IPS-18c (cell line): ENCODE results near the gene EPC2.
A peak's percentile ranks its signal among the peaks of the same experiment; 100 is the strongest.

ENCODE experiments used
- H3K4me3 ChIP-seq: 2 replicates; pipeline ENCODE4 v1.7.0; 2013; ENCODE audit warnings: low read depth, mild to moderate bottlenecking, low read length, moderate library complexity; ENCODE audit not compliant: insufficient read depth
- H3K9me3 ChIP-seq: one replicate; pipeline ENCODE4 v1.6.1; 2013; ENCODE audit warnings: mild to moderate bottlenecking, low read length, moderate library complexity; ENCODE audit not compliant: control insufficient read depth, insufficient read depth

EPC2 gene, protein sequence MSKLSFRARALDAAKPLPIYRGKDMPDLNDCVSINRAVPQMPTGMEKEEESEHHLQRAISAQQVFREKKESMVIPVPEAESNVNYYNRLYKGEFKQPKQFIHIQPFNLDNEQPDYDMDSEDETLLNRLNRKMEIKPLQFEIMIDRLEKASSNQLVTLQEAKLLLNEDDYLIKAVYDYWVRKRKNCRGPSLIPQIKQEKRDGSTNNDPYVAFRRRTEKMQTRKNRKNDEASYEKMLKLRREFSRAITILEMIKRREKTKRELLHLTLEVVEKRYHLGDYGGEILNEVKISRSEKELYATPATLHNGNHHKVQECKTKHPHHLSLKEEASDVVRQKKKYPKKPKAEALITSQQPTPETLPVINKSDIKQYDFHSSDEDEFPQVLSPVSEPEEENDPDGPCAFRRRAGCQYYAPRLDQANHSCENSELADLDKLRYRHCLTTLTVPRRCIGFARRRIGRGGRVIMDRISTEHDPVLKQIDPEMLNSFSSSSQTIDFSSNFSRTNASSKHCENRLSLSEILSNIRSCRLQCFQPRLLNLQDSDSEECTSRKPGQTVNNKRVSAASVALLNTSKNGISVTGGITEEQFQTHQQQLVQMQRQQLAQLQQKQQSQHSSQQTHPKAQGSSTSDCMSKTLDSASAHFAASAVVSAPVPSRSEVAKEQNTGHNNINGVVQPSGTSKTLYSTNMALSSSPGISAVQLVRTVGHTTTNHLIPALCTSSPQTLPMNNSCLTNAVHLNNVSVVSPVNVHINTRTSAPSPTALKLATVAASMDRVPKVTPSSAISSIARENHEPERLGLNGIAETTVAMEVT

DNA sequence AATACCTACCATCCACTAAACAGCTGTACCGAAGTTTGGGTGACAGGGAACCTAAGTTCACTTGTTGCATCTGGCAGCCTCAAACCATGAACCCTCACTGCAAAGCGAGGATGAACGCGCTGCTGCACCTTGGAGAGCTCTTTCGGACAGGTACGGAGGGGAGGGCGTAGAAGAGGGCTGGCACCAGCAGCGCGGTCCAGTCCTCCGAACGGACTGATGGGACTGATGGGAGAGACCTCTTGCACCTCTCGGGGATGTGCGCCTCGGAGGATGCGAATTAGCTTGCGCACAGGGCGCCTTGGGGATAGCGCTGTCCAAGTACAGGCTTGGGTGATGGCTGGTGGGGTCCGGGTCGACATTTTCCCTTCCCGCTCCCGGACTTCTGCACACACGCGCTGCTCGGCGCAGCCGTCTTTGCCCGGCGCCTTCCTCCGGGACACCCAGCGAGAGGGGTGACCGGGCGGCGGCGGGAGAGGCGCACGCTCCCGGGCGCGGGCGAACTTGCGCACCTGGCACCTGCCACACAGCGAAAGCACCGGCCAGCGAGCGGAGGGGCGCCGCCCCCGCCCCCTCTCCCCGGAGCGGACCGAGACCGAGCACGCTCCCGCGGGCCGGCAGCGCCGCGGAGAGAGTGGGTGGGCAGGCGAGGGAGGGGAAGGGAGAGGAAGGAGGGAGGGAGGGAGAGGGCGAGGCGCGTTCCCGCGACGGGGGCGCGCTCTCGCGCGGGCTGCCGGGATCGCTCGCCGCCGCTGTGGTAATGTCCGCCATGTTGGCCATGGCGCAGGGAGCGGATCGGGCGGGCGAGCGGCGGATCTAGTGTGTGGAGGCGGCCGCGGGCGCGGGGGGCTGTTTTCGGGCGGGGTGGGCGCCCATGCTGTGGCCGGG is at the start of gene EPC2:
TSS of gene EPC2 (plus strand) at position 754 of the 885 bp plus-strand sequence. CDS start 267 bp downstream, outside the sequence.
- Histone ChIP-seq H3K9me3 (no peaks in the 10 kb centered on the region), H3K4me3 (peak within 1 kb of the TSS; percentile 98)

DNA sequence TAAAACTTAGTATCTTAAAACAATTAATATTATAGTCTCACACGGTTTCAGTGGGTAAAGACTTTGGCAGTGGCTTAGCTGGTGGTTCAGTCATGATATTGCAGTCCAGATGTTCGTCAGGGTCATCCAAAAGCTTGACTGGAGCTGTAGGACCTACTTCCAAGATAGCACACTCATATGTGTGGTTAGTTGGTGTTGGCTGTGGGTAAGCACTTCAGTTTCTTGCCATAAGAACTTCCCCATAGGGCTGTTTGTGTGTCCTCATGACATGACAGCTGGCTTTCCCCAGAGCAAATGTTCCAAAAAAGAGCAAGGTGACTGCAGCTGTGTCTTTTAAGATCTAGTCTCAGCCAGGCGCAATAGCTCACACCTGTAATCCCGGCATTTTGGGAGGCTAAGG is 48.5 kb upstream of the EPC2 start:
- Histone ChIP-seq H3K9me3 (no peaks in the 10 kb centered on the region), H3K4me3 (no peak overlapping the region)

- Histone ChIP-seq H3K9me3 (no peaks in the 10 kb centered on the region), H3K4me3 (no peak overlapping the region)
These were observed 45.2 kb upstream of the EPC2 start for GRCh38 chr2:148599109-148599991.

DNA sequence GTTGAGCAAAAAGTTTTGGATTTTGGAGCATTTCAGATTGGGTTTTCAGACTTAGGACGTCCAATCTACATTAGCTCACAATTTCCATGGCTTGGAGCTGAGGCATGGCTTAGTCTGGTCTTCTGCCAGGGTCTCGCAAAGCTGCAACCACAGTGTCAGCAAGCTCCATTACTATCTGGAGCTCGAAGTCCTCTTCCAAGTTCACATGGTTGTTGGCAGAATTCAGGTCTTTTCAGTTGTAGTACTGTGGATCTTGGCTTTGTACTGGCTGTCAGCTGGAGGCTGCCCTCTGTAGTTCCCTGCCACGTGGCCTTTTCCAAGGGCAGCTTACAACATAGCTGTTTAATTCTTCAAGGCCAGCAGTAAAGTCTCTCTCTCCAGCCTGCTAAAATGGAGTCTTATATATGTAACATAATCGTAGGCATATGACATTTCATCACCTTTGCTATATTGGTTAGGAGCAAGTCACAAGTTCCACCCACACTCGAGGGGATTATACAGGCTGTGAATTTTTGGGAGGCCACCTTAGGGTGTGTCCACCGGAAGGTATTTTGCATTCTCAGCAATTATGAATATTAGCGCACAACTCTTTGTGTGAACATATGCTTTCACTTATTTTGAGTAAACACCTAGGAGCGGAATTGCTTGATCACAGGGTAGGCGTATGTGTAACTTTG is 41.5 kb upstream of the EPC2 start:
- Histone ChIP-seq H3K4me3 (no peak overlapping the region), H3K9me3 (no peaks in the 10 kb centered on the region)

DNA sequence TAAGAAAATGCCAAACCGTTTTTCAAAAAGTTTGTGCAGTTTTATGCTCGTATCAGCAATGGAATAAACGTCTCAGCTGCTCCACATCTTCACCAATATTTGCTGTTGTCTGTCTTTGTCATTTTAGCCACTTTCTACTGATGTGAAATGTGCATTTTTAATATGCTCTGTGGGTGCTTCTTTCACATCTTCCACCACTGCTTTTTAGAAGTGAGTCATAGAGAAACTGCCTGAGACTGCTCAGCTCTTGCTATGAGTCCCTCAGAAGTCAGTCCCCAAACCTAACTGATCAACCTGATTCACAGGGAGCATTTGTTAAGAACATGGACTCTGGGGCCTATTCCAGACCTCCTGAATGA is 41.0 kb upstream of the EPC2 start:
- H3K4me3 ChIP-seq: no peak overlapping the region

GRCh38 chr2:148604927-148605326 is 39.6 kb upstream of the EPC2 start:
- H3K9me3 ChIP-seq: no peaks in the 10 kb centered on the region

More for the DNA sequence above, 41.0 kb upstream of the EPC2 start:
- H3K9me3 ChIP-seq: no peaks in the 10 kb centered on the region

DNA sequence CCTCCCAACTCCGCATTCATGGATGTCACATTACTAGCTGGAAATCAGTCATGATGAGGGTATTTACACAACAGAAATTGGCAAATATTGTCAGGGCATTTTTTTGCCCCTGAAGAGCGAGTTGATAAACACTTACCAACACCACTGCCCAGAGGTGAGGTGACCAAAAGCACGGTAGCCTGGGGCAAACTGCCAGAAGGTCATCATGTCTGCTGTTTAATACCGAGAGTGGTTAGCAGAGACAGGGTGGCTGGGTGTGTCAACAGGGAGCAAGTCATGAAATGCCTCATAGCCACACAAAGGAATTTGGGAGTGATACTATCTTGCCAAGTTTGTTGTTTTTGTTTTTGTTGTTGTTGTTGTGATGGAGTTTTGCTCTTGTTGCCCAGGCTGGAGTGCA is 37.0 kb upstream of the EPC2 start:
- no peak overlapping the region for H3K4me3 ChIP-seq
- no peaks in the 10 kb centered on the region for H3K9me3 ChIP-seq

More at GRCh38 chr2:148604927-148605326, 39.6 kb upstream of the EPC2 start:
- H3K4me3 ChIP-seq: no peak overlapping the region

DNA sequence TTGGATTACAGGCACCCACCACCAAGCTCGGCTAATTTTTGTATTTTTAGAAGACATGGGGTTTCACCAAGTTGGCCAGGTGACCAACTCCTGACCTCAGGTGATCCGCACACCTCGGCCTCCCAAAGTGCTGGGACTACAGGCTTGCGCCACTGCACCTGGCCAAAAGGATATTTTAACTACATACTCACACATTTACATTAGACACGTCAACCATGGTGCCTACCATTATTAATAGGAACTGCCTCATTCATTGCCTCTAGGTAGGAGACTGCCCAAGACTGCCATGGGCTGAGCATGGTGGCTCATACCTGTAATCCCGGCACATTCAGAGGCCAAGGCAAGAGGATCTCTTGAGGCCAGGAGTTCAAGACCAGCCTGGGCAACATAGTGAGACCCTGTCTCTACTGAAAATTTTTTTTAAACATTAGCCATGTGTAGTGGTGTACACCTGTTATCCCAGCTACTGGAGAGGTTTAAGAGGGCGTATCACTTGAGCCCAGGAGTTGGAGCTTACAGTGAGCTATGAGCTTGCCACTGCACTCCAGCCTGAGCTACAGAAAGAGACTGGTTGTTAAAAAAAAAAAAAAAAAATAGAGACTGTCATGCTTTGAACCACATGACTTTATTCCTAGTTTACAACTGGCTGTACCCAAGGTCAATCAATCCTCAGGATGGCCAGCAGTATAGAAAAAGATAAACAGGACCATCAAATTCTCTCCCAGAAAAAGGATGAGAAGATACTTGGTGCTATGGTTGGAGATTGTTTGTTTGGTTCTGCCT is 31.1 kb upstream of the EPC2 start:
- H3K9me3 ChIP-seq: no peaks in the 10 kb centered on the region
- H3K4me3 ChIP-seq: no peak overlapping the region

- Histone ChIP-seq H3K4me3 (no peak overlapping the region), H3K9me3 (no peaks in the 10 kb centered on the region)
These were observed 30.6 kb upstream of the EPC2 start for GRCh38 chr2:148614014-148614321.

DNA sequence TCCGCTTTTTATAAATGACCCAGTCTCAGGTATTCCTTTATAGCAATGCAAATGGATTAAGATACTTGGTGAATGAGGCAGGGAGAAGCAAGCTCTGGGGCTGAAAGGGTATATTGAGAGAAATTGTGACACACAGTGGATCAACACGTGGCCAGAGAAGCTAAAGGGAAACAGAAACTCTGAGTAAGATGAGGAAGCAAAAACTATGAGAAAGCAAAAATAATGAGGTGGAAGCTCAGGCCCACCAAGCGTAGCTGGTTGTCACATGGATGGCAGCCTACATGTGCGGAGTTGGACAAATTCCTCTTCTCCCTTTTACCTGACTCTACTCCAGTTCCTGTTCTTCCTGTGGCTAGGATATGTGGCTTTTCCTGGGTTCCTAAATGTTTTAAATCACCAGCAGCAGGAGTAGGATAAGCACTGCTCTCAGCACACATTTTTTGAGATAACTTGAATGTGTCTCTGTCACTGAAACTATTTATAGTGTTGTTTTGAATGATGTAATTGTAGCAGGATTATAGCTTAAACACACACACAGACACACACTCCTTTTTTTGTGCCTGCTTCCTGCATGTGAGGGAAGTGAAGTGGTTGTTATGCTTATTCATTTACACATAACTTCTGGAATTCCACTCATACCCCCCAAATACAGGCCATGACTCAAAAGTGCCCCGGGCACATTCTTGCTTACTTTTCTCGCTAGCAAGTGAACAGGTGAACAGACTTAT is 30.1 kb upstream of the EPC2 start:
- Histone ChIP-seq H3K9me3 (no peaks in the 10 kb centered on the region), H3K4me3 (no peak overlapping the region)

- Histone ChIP-seq H3K4me3 (no peak overlapping the region), H3K9me3 (no peaks in the 10 kb centered on the region)
These were observed 29.1 kb upstream of the EPC2 start for GRCh38 chr2:148615381-148615841.

DNA sequence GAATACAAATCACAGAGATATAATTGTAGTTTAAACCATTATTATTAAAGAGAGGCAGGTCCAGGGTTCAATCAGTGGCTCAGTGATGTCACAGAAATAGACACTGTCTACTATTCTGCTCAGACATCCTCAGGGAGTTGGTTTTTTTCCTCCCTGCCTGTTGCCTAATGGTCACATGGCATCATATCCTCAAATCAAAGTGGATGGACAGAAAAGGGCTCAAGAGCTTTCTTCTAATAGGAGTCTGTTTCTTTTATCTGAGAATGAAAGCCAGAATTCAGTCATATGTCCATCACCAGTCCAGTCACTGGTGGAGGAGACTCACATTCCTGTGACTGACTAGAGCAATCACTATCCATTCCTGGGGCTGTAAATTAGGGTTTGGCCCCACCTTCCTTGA is 27.9 kb upstream of the EPC2 start:
- no peaks in the 10 kb centered on the region for H3K9me3 ChIP-seq
- no peak overlapping the region for H3K4me3 ChIP-seq

DNA sequence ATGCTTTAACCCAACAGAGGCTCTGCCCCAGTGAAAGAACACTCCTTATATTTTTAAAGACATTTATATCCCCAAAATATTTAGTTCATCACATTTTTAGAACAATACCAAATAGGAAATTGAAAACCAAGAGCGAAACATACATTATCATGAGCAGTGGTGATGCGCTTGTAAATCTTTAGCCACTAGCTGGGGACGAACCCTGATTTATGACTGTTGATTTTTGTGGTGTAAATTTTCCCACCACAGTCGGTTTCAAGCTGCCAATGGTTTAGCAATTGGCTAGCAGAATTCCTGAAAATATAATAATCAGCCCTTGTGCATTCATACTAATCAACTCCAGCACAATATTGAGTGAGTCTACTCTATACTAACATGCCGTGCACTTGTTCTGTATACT is 27.3 kb upstream of the EPC2 start:
- H3K9me3 ChIP-seq: no peaks in the 10 kb centered on the region
- no peak overlapping the region for H3K4me3 ChIP-seq

- Histone ChIP-seq H3K9me3 (no peaks in the 10 kb centered on the region), H3K4me3 (no peak overlapping the region)
These were observed 24.9 kb upstream of the EPC2 start for GRCh38 chr2:148619560-148620195.
